PC-9 (cell line): ENCODE measurements around the gene LRP3. TPM values are rescaled to one million over a fixed set of nuclear protein-coding genes. Genes with fewer than 3 reads are reported as not detected.

Source experiments
- BruUV-seq: library from RNA; stranded (reverse); fragments of 400-500 nt; replicated peaks from 2 replicates; lab custom pipeline; 2021; lab: Mats Ljungman, UMichigan
- CTCF ChIA-PET: fragments of 300-600 bp; sonication (Branson Sonifier 250); formaldehyde crosslinking; loops from one replicate; lab custom pipeline; 2022; ENCODE audit warnings: antibody characterized with exemption; lab: Charles Lee
- POLR2A ChIA-PET: fragments of 300-600 bp; sonication (Branson Sonifier 250); formaldehyde crosslinking; loops from one replicate; lab custom pipeline; 2022; ENCODE audit warnings: antibody characterized with exemption; ENCODE audit not compliant: unreplicated experiment; lab: Charles Lee
- DNase-seq, 2 experiments: peaks; one replicate each; pipeline versions ENCODE4 v3.0.0 to v3.0.0-alpha.2; 2015 to 2022; ENCODE audit warnings: mixed read lengths in 1 of 2
- H2AFZ ChIP-seq: fragments of 200-600 bp; sonication (generic); 2 replicates; pipeline ENCODE4 v1.8.1; 2017; ENCODE audit warnings: antibody characterized with exemption
- H3F3A ChIP-seq: fragments of 200-600 bp; sonication (generic); 2 replicates; pipeline ENCODE4 v1.8.1; 2017; ENCODE audit warnings: antibody characterized with exemption, mild to moderate bottlenecking, low read depth; ENCODE audit not compliant: insufficient read depth
- H3K27ac ChIP-seq: fragments of 200-600 bp; sonication (generic); 2 replicates; pipeline ENCODE4 v1.6.1; 2016; ENCODE audit warnings: mixed run types
- H3K27me3 ChIP-seq: fragments of 200-600 bp; sonication (generic); 2 replicates; pipeline ENCODE4 v1.6.1; 2016; ENCODE audit warnings: low read depth, mixed run types; ENCODE audit not compliant: insufficient read depth
- H3K36me3 ChIP-seq: fragments of 200-600 bp; sonication (generic); 2 replicates; pipeline ENCODE4 v1.6.1; 2016; ENCODE audit warnings: low read depth, mixed run types
- H3K4me1 ChIP-seq: fragments of 200-600 bp; sonication (generic); replicated peaks from 2 replicates; pipeline ENCODE4 v1.6.1; 2016; ENCODE audit warnings: mixed run types; ENCODE audit not compliant: insufficient read depth
- H3K4me2 ChIP-seq: fragments of 200-600 bp; sonication (generic); 2 replicates; pipeline ENCODE4 v1.6.1; 2017; ENCODE audit warnings: mixed run types
- H3K4me3 ChIP-seq: fragments of 200-600 bp; sonication (generic); 2 replicates; pipeline ENCODE4 v1.6.1; 2016; ENCODE audit warnings: mixed run types
- H3K79me2 ChIP-seq: fragments of 200-600 bp; sonication (generic); 2 replicates; pipeline ENCODE4 v1.6.1; 2017; ENCODE audit warnings: low read depth, mixed run types
- H3K9me2 ChIP-seq: fragments of 200-600 bp; sonication (generic); 2 replicates; pipeline ENCODE4 v1.8.1; 2017; ENCODE audit warnings: mild to moderate bottlenecking; ENCODE audit not compliant: insufficient read depth
- H3K9me3 ChIP-seq: fragments of 200-600 bp; sonication (generic); 2 replicates; pipeline ENCODE4 v1.8.1; 2016; ENCODE audit warnings: low read depth; ENCODE audit not compliant: insufficient read depth
- H4K20me1 ChIP-seq: fragments of 200-600 bp; sonication (generic); 2 replicates; pipeline ENCODE4 v1.8.1; 2017; ENCODE audit not compliant: insufficient read depth
- CTCF ChIP-seq: fragments of 200-600 bp; sonication (generic); conservative IDR thresholded peaks from 2 replicates; pipeline ENCODE4 v1.6.1; 2017; ENCODE audit warnings: mixed run types, antibody characterized with exemption, mild to moderate bottlenecking, moderate library complexity
- EZH2 ChIP-seq: fragments of 200-600 bp; sonication (generic); IDR thresholded peaks from 2 replicates; pipeline ENCODE4 v1.8.0; 2017; ENCODE audit warnings: antibody characterized with exemption, low read depth
- intact Hi-C: fragments of 100-400 bp; cut with micrococcal nuclease; formaldehyde crosslinking; loops from one replicate; pipeline ENCODE4 v1.10.0; 2022; ENCODE audit not compliant: unreplicated experiment
- total RNA-seq: library from RNA; stranded (reverse); gene quantifications from 2 replicates; pipeline ENCODE4 v1.2.3, GENCODE V29; 2021

Gene LRP3
- total RNA-seq, 1 experiment from 2014 or later = 2.3 TPM

- no peaks in the 10 kb centered on the region for H3K79me2 ChIP-seq
- no peak overlapping the region for H3K4me3 ChIP-seq
- H3K4me2 ChIP-seq = no peak overlapping the region
- no peaks in the 10 kb centered on the region for H4K20me1 ChIP-seq
- no peaks in the 10 kb centered on the region for H3K9me2 ChIP-seq
- no TSS peak for BruUV-seq
- no peak for DNase-seq
- H3K27ac ChIP-seq = no peak overlapping the region
- H3K36me3 ChIP-seq = no peaks in the 10 kb centered on the region
- TF ChIP-seq CTCF (no peak), EZH2 (no peak)
- no peaks in the 10 kb centered on the region for H3K4me1 ChIP-seq
- intact Hi-C loops = no loop called here
- ChIA-PET POLR2A (no interaction called here), CTCF (no interaction called here)
- no peak overlapping the region for H2AFZ ChIP-seq
- no peaks in the 10 kb centered on the region for H3F3A ChIP-seq
- H3K27me3 ChIP-seq = no peaks in the 10 kb centered on the region
- H3K9me3 ChIP-seq = no peaks in the 10 kb centered on the region
These were observed 10.2 kb downstream of the LRP3 start for GRCh38 chr19:33204136-33204973.

GRCh38 chr19:33205110-33205509, 11.0 kb downstream of the LRP3 start:
- no peaks in the 10 kb centered on the region for H3K27me3 ChIP-seq
- CTCF ChIA-PET = no interaction called here
- DNase-seq = no peak
- H3K4me1 ChIP-seq = no peaks in the 10 kb centered on the region
- no peaks in the 10 kb centered on the region for H3K79me2 ChIP-seq
- H3K36me3 ChIP-seq = no peaks in the 10 kb centered on the region
- no peaks in the 10 kb centered on the region for H3K9me3 ChIP-seq
- H3K27ac ChIP-seq = no peak overlapping the region
- H4K20me1 ChIP-seq = no peaks in the 10 kb centered on the region
- intact Hi-C loops = no loop called here
- no peak overlapping the region for H2AFZ ChIP-seq
- BruUV-seq = no TSS peak
- H3K4me2 ChIP-seq = no peak overlapping the region
- no peak overlapping the region for H3K4me3 ChIP-seq
- no peaks in the 10 kb centered on the region for H3F3A ChIP-seq
- no peaks in the 10 kb centered on the region for H3K9me2 ChIP-seq
- POLR2A ChIA-PET = no interaction called here
- TF ChIP-seq EZH2 = no peak
- TF ChIP-seq CTCF = no peak

GRCh38 chr19:33205531-33206260, 11.6 kb downstream of the LRP3 start:
- Histone ChIP-seq H3K27ac (no peak overlapping the region), H3K27me3 (no peaks in the 10 kb centered on the region), H3K9me3 (no peaks in the 10 kb centered on the region), H3K9me2 (no peaks in the 10 kb centered on the region), H3K36me3 (no peaks in the 10 kb centered on the region), H3K4me3 (no peak overlapping the region), H3F3A (no peaks in the 10 kb centered on the region), H4K20me1 (no peaks in the 10 kb centered on the region), H3K4me1 (no peaks in the 10 kb centered on the region), H3K79me2 (no peaks in the 10 kb centered on the region), H3K4me2 (no peak overlapping the region), H2AFZ (no peak overlapping the region)
- no peak for DNase-seq
- TF ChIP-seq EZH2 = no peak
- TF ChIP-seq CTCF = no peak
- intact Hi-C loops = no loop called here
- POLR2A ChIA-PET = no interaction called here
- CTCF ChIA-PET = no interaction called here
- BruUV-seq = no TSS peak
